Hematopoietic multipotent progenitor cell treated with erythropoietin and hydrocortisone succinate and interleukin-3 and kit ligand, for 6 days (in vitro differentiated cells): ENCODE measurements around the gene AGPAT3.
"Not testable (repeated sequence)": the region's sequence is repeated elsewhere in the genome, so short reads cannot be mapped to it uniquely, and the experiment has no call there.

ENCODE experiments used
- DNase-seq: peaks from one replicate; pipeline ENCODE4 v3.0.0-alpha.2; 2015

AGPAT3 gene

GRCh38 chr21:43864962-43865539 is at the start of gene AGPAT3:
AGPAT3 (plus strand) TSS chr21:43865223; CDS start chr21:43959682, 94,459 bp downstream.
- peak; percentile 55 for DNase-seq

- no peak for DNase-seq
These were observed 49.0 kb upstream of the AGPAT3 start for GRCh38 chr21:43815991-43816390.

GRCh38 chr21:43816611-43817071 is 48.4 kb upstream of the AGPAT3 start:
- DNase-seq, result no peak

GRCh38 chr21:43817157-43818086 is 47.6 kb upstream of the AGPAT3 start:
- no peak for DNase-seq

GRCh38 chr21:43818685-43819084 is 46.3 kb upstream of the AGPAT3 start:
- DNase-seq, result no peak

GRCh38 chr21:43819511-43820405 is 45.3 kb upstream of the AGPAT3 start:
- DNase-seq, result no peak

GRCh38 chr21:43820466-43820865 is 44.6 kb upstream of the AGPAT3 start:
- no peak for DNase-seq

GRCh38 chr21:43822166-43822565 is 42.9 kb upstream of the AGPAT3 start:
- not testable (repeated sequence) for DNase-seq

- not testable (repeated sequence) for DNase-seq
These were observed 42.3 kb upstream of the AGPAT3 start for GRCh38 chr21:43822741-43823140.

- no peak for DNase-seq
These were observed 40.4 kb upstream of the AGPAT3 start for GRCh38 chr21:43824333-43825241.

- DNase-seq, result no peak
These were observed 39.6 kb upstream of the AGPAT3 start for GRCh38 chr21:43825242-43825935.

GRCh38 chr21:43825936-43826622 is 38.9 kb upstream of the AGPAT3 start:
- peak; percentile 36 for DNase-seq

- DNase-seq, result no peak
These were observed 38.4 kb upstream of the AGPAT3 start for GRCh38 chr21:43826623-43826974.

GRCh38 chr21:43827015-43827611 is 37.9 kb upstream of the AGPAT3 start:
- DNase-seq, result no peak

GRCh38 chr21:43829161-43829560 is 35.9 kb upstream of the AGPAT3 start:
- DNase-seq, result no peak

GRCh38 chr21:43829575-43830119 is 35.4 kb upstream of the AGPAT3 start:
- peak; percentile 47 for DNase-seq

- DNase-seq, result no peak
These were observed 32.9 kb upstream of the AGPAT3 start for GRCh38 chr21:43832158-43832550.

GRCh38 chr21:43832648-43833047 is 32.4 kb upstream of the AGPAT3 start:
- no peak for DNase-seq

- DNase-seq, result peak; percentile 65
These were observed 30.7 kb upstream of the AGPAT3 start for GRCh38 chr21:43834146-43834905.
